ENCODE results near the gene PEX26. TPM values are rescaled to one million over a fixed set of nuclear protein-coding genes. Genes with fewer than 3 reads are reported as not detected.

PEX26 gene
- total RNA-seq (9.8 TPM), polyA plus RNA-seq (ENCODE audit: insufficient read depth in 1 of 8, insufficient read length in 8 of 8, low replicate concordance in 1 of 8) (10 to 100 TPM; 14.1 to 19.6 (median 15.6) TPM)
- long read RNA-seq, donor 1, partial matches to known transcripts: 0 of 1 reads
- long read RNA-seq, donor 1, other reads (novel, unspliced or antisense): 0 of 1 reads
- long read RNA-seq, donor 2: 0 reads
- long read RNA-seq, donor 3, partial matches to known transcripts: 13 of 14 reads
- long read RNA-seq, donor 3, other reads (novel, unspliced or antisense): 0 of 14 reads
- long read RNA-seq, donor 4, partial matches to known transcripts: 0 of 1 reads
- long read RNA-seq, donor 4, other reads (novel, unspliced or antisense): 0 of 1 reads
- long read RNA-seq, donor 5, full-length matches to known transcripts: 4 of 9 reads
- long read RNA-seq, donor 5, partial matches to known transcripts: 5 of 9 reads
- long read RNA-seq, donor 5, other reads (novel, unspliced or antisense): 0 of 9 reads
- long read RNA-seq, donor 6, full-length matches to known transcripts: 1 of 8 reads
- long read RNA-seq, donor 6, partial matches to known transcripts: 7 of 8 reads
- long read RNA-seq, donor 6, other reads (novel, unspliced or antisense): 0 of 8 reads
- long read RNA-seq, donor 7, partial matches to known transcripts: 0 of 1 reads
- long read RNA-seq, donor 7, other reads (novel, unspliced or antisense): 0 of 1 reads
- long read RNA-seq, donor 8, partial matches to known transcripts: 0 of 1 reads
- long read RNA-seq, donor 8, other reads (novel, unspliced or antisense): 0 of 1 reads
- long read RNA-seq, donor 9: 0 reads
- long read RNA-seq, donor 10, full-length matches to known transcripts: 1 of 1 reads
- long read RNA-seq, donor 10, partial matches to known transcripts: 0 of 1 reads
- long read RNA-seq, donor 10, other reads (novel, unspliced or antisense): 0 of 1 reads
- long read RNA-seq, donor 11, partial matches to known transcripts: 29 of 30 reads
- long read RNA-seq, donor 11, other reads (novel, unspliced or antisense): 0 of 30 reads

- H3K9me3 ChIP-seq (replicated peaks; ENCODE audit: control insufficient read depth, low read depth, low read length): no peaks in the 10 kb centered on the region
- peak within 1 kb of the TSS; percentile 87 for H3K4me3 ChIP-seq (ENCODE audit: low read length)
- H3K4me1 ChIP-seq (ENCODE audit: control insufficient read depth, insufficient read depth, low read length): peaks cover 18% of the 10 kb centered on the region
- H3K27ac ChIP-seq (ENCODE audit: low read length): peak within 1 kb of the TSS; percentile 76
- no peaks in the 10 kb centered on the region for H3K27me3 ChIP-seq (ENCODE audit: control insufficient read depth, insufficient read depth, low read length)
- WGBS (ENCODE audit: insufficient coverage): under 1% methylated on average over 49 of the region's 50 CpGs
- DNase-seq: peak; percentile 98
- peaks cover 19% of the 10 kb centered on the region for H3K36me3 ChIP-seq (ENCODE audit: control insufficient read depth, insufficient read depth, low read length)
Measured at GRCh38 chr22:18077639-18078328, at the start of gene PEX26. Gene PEX26 (plus strand): TSS chr22:18077990. CDS start chr22:18078377, 387 bp downstream.

- Histone ChIP-seq H3K27ac (ENCODE audit: low read length) (peak overlapping the region; percentile 23), H3K9me3 (replicated peaks; ENCODE audit: control insufficient read depth, low read depth, low read length) (no peaks in the 10 kb centered on the region), H3K36me3 (ENCODE audit: control insufficient read depth, insufficient read depth, low read length) (no peaks in the 10 kb centered on the region), H3K4me3 (ENCODE audit: low read length) (no peak overlapping the region), H3K27me3 (ENCODE audit: control insufficient read depth, insufficient read depth, low read length) (peaks cover 19% of the 10 kb centered on the region), H3K4me1 (ENCODE audit: control insufficient read depth, insufficient read depth, low read length) (peaks cover 26% of the 10 kb centered on the region)
- 52% methylated on average over 3 of the region's 3 CpGs for WGBS (ENCODE audit: insufficient coverage)
- DNase-seq: peak; percentile 56
Measured at GRCh38 chr22:18028817-18029527, 48.8 kb upstream of the PEX26 start.

- Histone ChIP-seq H3K36me3 (ENCODE audit: control insufficient read depth, insufficient read depth, low read length) (no peaks in the 10 kb centered on the region), H3K9me3 (replicated peaks; ENCODE audit: control insufficient read depth, low read depth, low read length) (no peaks in the 10 kb centered on the region), H3K27me3 (ENCODE audit: control insufficient read depth, insufficient read depth, low read length) (peaks cover 16% of the 10 kb centered on the region), H3K27ac (ENCODE audit: low read length) (peak overlapping the region; percentile 23), H3K4me3 (ENCODE audit: low read length) (no peak overlapping the region), H3K4me1 (ENCODE audit: control insufficient read depth, insufficient read depth, low read length) (peaks cover 22% of the 10 kb centered on the region)
- WGBS (ENCODE audit: insufficient coverage): no CpG with 5 or more reads among the region's 2 CpGs
- no peak for DNase-seq
Measured at GRCh38 chr22:18029686-18030267, 48.0 kb upstream of the PEX26 start.

- Histone ChIP-seq H3K4me1 (ENCODE audit: control insufficient read depth, insufficient read depth, low read length) (peaks cover 22% of the 10 kb centered on the region), H3K27ac (ENCODE audit: low read length) (no peak overlapping the region), H3K27me3 (ENCODE audit: control insufficient read depth, insufficient read depth, low read length) (peaks cover 2% of the 10 kb centered on the region), H3K9me3 (replicated peaks; ENCODE audit: control insufficient read depth, low read depth, low read length) (no peaks in the 10 kb centered on the region), H3K4me3 (ENCODE audit: low read length) (no peak overlapping the region), H3K36me3 (ENCODE audit: control insufficient read depth, insufficient read depth, low read length) (no peaks in the 10 kb centered on the region)
- 100% methylated on average over 1 of the region's 10 CpGs for WGBS (ENCODE audit: insufficient coverage)
- DNase-seq: peak; percentile 26
Measured at GRCh38 chr22:18031695-18032454, 45.9 kb upstream of the PEX26 start.

GRCh38 chr22:18032455-18033101, 45.2 kb upstream of the PEX26 start:
- Histone ChIP-seq H3K27me3 (ENCODE audit: control insufficient read depth, insufficient read depth, low read length) (no peaks in the 10 kb centered on the region), H3K36me3 (ENCODE audit: control insufficient read depth, insufficient read depth, low read length) (no peaks in the 10 kb centered on the region), H3K27ac (ENCODE audit: low read length) (no peak overlapping the region), H3K4me3 (ENCODE audit: low read length) (no peak overlapping the region), H3K9me3 (replicated peaks; ENCODE audit: control insufficient read depth, low read depth, low read length) (no peaks in the 10 kb centered on the region), H3K4me1 (ENCODE audit: control insufficient read depth, insufficient read depth, low read length) (peaks cover 22% of the 10 kb centered on the region)
- WGBS (ENCODE audit: insufficient coverage): no CpG with 5 or more reads among the region's 6 CpGs
- DNase-seq: no peak

GRCh38 chr22:18033204-18033998, 44.4 kb upstream of the PEX26 start:
- Histone ChIP-seq H3K4me1 (ENCODE audit: control insufficient read depth, insufficient read depth, low read length) (peaks cover 22% of the 10 kb centered on the region), H3K36me3 (ENCODE audit: control insufficient read depth, insufficient read depth, low read length) (no peaks in the 10 kb centered on the region), H3K27me3 (ENCODE audit: control insufficient read depth, insufficient read depth, low read length) (no peaks in the 10 kb centered on the region), H3K4me3 (ENCODE audit: low read length) (no peak overlapping the region), H3K9me3 (replicated peaks; ENCODE audit: control insufficient read depth, low read depth, low read length) (no peaks in the 10 kb centered on the region), H3K27ac (ENCODE audit: low read length) (no peak overlapping the region)
- no peak for DNase-seq
- WGBS (ENCODE audit: insufficient coverage): 74% methylated on average over 3 of the region's 6 CpGs

GRCh38 chr22:18034076-18034475, 43.7 kb upstream of the PEX26 start:
- WGBS (ENCODE audit: insufficient coverage): 80% methylated on average over 1 of the region's 3 CpGs
- Histone ChIP-seq H3K4me3 (ENCODE audit: low read length) (no peak overlapping the region), H3K4me1 (ENCODE audit: control insufficient read depth, insufficient read depth, low read length) (peaks cover 18% of the 10 kb centered on the region), H3K27me3 (ENCODE audit: control insufficient read depth, insufficient read depth, low read length) (no peaks in the 10 kb centered on the region), H3K36me3 (ENCODE audit: control insufficient read depth, insufficient read depth, low read length) (no peaks in the 10 kb centered on the region), H3K27ac (ENCODE audit: low read length) (no peak overlapping the region), H3K9me3 (replicated peaks; ENCODE audit: control insufficient read depth, low read depth, low read length) (no peaks in the 10 kb centered on the region)
- DNase-seq: no peak

- Histone ChIP-seq H3K4me3 (ENCODE audit: low read length) (no peak overlapping the region), H3K9me3 (replicated peaks; ENCODE audit: control insufficient read depth, low read depth, low read length) (no peaks in the 10 kb centered on the region), H3K27me3 (ENCODE audit: control insufficient read depth, insufficient read depth, low read length) (no peaks in the 10 kb centered on the region), H3K4me1 (ENCODE audit: control insufficient read depth, insufficient read depth, low read length) (peaks cover 15% of the 10 kb centered on the region), H3K27ac (ENCODE audit: low read length) (no peak overlapping the region), H3K36me3 (ENCODE audit: control insufficient read depth, insufficient read depth, low read length) (no peaks in the 10 kb centered on the region)
- WGBS (ENCODE audit: insufficient coverage): 56% methylated on average over 8 of the region's 9 CpGs
- DNase-seq: no peak
Measured at GRCh38 chr22:18035751-18036150, 42.0 kb upstream of the PEX26 start.
